GM12801 (cell line): ENCODE data around the gene GPATCH8.

ENCODE experiments used
- TF ChIP-seq, protein P1 (sequence below): IDR thresholded peaks from one replicate; pipeline ENCODE4 v1.5.1; 2011; ENCODE audit warnings: control low read depth; ENCODE audit not compliant: insufficient read length; ENCODE audit errors: extremely low read depth

GPATCH8 gene

GRCh38 chr17:44543905-44544523, 40.8 kb upstream of the GPATCH8 start:
- TF ChIP-seq, protein P1, sequence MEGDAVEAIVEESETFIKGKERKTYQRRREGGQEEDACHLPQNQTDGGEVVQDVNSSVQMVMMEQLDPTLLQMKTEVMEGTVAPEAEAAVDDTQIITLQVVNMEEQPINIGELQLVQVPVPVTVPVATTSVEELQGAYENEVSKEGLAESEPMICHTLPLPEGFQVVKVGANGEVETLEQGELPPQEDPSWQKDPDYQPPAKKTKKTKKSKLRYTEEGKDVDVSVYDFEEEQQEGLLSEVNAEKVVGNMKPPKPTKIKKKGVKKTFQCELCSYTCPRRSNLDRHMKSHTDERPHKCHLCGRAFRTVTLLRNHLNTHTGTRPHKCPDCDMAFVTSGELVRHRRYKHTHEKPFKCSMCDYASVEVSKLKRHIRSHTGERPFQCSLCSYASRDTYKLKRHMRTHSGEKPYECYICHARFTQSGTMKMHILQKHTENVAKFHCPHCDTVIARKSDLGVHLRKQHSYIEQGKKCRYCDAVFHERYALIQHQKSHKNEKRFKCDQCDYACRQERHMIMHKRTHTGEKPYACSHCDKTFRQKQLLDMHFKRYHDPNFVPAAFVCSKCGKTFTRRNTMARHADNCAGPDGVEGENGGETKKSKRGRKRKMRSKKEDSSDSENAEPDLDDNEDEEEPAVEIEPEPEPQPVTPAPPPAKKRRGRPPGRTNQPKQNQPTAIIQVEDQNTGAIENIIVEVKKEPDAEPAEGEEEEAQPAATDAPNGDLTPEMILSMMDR, result no peak

DNA sequence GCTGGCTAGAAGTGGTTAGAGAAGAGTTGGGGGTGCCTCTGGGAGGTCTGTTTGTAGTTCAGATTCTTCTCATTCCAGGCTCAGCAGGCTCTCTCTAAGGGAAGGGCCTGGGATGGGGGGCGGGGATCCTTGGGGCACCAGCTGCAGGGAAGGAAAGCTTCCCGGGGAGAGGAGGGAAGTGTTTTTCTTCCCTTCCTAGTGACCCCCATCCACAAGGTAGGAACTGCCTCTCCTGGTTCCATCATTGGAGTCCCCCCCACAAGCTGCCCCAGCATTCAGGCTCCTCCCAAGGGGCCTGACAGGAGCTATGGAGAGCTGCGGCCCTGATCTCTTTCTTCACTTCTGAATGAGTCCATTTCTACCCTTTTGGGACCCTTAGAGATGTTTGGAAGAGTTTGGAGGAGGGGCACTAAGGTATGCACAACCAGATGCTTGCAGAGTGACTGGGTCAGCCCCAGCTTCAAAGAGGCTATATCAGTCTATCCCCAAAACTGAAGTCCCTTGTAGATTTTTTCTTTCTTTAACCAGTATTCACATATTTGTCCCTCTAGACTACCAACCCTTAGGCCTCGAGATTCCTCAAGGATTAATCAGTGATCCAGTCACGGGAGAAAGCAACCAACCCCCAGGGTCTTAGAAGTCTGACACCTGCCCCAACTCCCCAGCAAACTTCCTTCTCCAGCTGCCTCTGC, 40.2 kb upstream of the GPATCH8 start:
- TF ChIP-seq, protein P1, result no peak

GRCh38 chr17:44541884-44542581, 38.8 kb upstream of the GPATCH8 start:
- TF ChIP-seq, protein P1, result no peak

DNA sequence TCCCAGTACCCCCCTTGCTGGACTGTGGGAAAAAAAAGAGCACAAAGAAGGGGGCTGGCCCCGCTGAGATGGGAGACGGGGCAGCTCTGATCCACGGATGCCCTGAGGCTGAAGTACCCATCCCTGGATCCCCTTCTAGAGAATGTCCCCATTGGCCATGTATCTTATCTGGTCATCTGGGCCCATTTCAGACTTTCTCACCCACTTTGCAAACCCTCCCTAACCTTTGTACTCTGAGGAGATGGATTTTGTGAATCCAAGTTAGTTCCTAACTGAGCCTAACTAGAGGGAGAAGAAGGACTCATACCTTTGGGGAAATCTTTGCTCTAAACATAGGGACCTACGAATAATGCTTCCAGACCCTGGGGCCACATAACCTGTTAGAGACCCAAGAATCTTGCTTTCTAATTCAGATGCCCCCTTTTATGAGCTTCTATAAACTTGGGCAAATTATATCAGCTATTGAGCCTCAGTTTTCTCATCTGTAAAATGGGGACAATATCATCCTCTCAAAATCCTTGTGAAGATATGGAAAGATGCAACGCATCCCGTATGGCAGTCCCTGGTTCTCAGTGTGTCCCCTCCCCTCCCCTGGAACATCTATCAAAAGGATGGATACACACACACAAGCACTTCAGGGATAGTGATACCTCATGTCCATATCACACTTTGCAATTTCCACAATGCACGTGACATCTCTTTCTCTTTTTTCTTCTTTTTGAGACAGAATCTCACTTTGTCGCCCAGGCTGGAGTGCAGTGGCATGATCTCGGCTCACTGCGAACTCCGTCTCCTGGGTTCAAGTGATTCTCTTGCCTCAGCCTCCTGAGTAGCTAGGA, 37.3 kb upstream of the GPATCH8 start:
- TF ChIP-seq, protein P1, result no peak

DNA sequence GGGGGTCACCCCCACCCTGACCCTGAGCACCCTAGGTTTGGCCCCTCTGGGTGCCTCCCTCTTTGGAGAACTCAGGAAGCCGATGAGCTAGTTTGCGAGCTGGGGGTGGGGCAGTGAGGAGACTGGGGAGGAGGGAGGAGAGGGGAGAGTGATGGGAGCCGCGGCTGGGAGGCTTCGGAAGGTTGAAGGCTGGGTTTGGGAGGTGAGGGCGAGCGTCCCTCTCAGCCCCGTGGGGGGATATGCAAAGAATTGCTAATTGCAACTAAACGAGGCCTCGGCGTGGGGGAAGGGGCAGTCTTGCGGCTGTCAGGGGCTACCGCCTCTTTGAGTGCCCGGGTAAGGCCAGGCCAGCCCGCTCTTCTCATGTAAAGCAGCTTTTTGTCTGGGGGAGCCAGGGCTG, 36.5 kb upstream of the GPATCH8 start:
- TF ChIP-seq, protein P1, result no peak

GRCh38 chr17:44536090-44536953, 33.1 kb upstream of the GPATCH8 start:
- TF ChIP-seq, protein P1, result no peak
